HG02763 (cell line): ENCODE data around the gene CADM1.

ENCODE experiments used
- ATAC-seq: cut with Tn5 transposase; IDR thresholded peaks from one replicate; pipeline ENCODE4 v1.9.1; 2021; ENCODE audit warnings: mild to moderate bottlenecking, moderate library complexity; ENCODE audit not compliant: unreplicated experiment

CADM1 gene

GRCh38 chr11:115518983-115519628 is 14.9 kb upstream of the CADM1 start:
- ATAC-seq, result no peak

- ATAC-seq, result no peak
These were observed 11.6 kb upstream of the CADM1 start for GRCh38 chr11:115515647-115516395.

GRCh38 chr11:115506954-115507675 is 2.9 kb upstream of the CADM1 start:
- ATAC-seq, result no peak

- ATAC-seq, result no peak
These were observed 960 bp upstream of the CADM1 start for GRCh38 chr11:115505175-115505574.

- no peak for ATAC-seq
These were observed 334 bp downstream of the CADM1 start for GRCh38 chr11:115503886-115504275.

GRCh38 chr11:115503083-115503885 is 931 bp downstream of the CADM1 start:
- no peak for ATAC-seq

GRCh38 chr11:115502636-115503082 is 1.6 kb downstream of the CADM1 start:
- ATAC-seq, result no peak

- no peak for ATAC-seq
These were observed 2.2 kb downstream of the CADM1 start for GRCh38 chr11:115501893-115502589.

GRCh38 chr11:115501502-115501892 is 2.7 kb downstream of the CADM1 start:
- ATAC-seq, result no peak

GRCh38 chr11:115500547-115501501 is 3.4 kb downstream of the CADM1 start:
- ATAC-seq, result no peak

GRCh38 chr11:115499891-115500290 is 4.3 kb downstream of the CADM1 start:
- ATAC-seq, result no peak

- no peak for ATAC-seq
These were observed 4.9 kb downstream of the CADM1 start for GRCh38 chr11:115499241-115499799.

- no peak for ATAC-seq
These were observed 5.9 kb downstream of the CADM1 start for GRCh38 chr11:115498354-115498753.

- peak; percentile 48 for ATAC-seq
These were observed 6.9 kb downstream of the CADM1 start for GRCh38 chr11:115497303-115497702.

GRCh38 chr11:115496892-115497291 is 7.3 kb downstream of the CADM1 start:
- no peak for ATAC-seq

GRCh38 chr11:115493905-115494304 is 10.3 kb downstream of the CADM1 start:
- no peak for ATAC-seq

GRCh38 chr11:115493488-115493887 is 10.7 kb downstream of the CADM1 start:
- no peak for ATAC-seq

- no peak for ATAC-seq
These were observed 14.7 kb downstream of the CADM1 start for GRCh38 chr11:115489466-115489865.

- no peak for ATAC-seq
These were observed 15.3 kb downstream of the CADM1 start for GRCh38 chr11:115488945-115489344.
